ENCODE measurements around the gene EPHA4. TPM values are rescaled to one million over a fixed set of nuclear protein-coding genes. Genes with fewer than 3 reads are reported as not detected.

Gene EPHA4
- total and polyA plus RNA-seq, 2 of the 4 experiments (the other 2 are of a cell fraction): 36.9 to 132 TPM

GRCh38 chr2:221464971-221465370 lies 107.1 kb downstream of the EPHA4 start:
- H3K14ac ChIP-seq (replicated peaks; ENCODE audit: low read depth, low read length): no peak overlapping the region
- H3K27ac ChIP-seq (ENCODE audit: insufficient read depth, low read length): no peak overlapping the region
- no peak overlapping the region for H3K23ac ChIP-seq (ENCODE audit: low read depth, low read length)
- no peak overlapping the region for H3K4me3 ChIP-seq (ENCODE audit: insufficient read depth, low read depth, low read length)
- BruUV-seq (replicated peaks): no TSS peak
- no peak overlapping the region for H2BK5ac ChIP-seq (ENCODE audit: low read depth, low read length, poor library complexity, severe bottlenecking)
- H3K4ac ChIP-seq (ENCODE audit: low read depth, low read length): no peak overlapping the region
- ATAC-seq (ENCODE audit: low read depth): no peak
- POLR2A ChIA-PET (ENCODE audit: unreplicated experiment): no interaction called here
- TF ChIP-seq CEBPB (IDR thresholded peaks at IDR 0.05; ENCODE audit: low read depth, low read length): no peak
- no peak for TF ChIP-seq FOS (IDR thresholded peaks at IDR 0.05; ENCODE audit: low read depth, low read length)
- TF ChIP-seq ELK1 (IDR thresholded peaks at IDR 0.05; ENCODE audit: borderline replicate concordance, low read depth, low read length): no peak
- no peak for TF ChIP-seq BHLHE40 (IDR thresholded peaks at IDR 0.05; ENCODE audit: low read depth, low read length)
- TF ChIP-seq MXI1 (IDR thresholded peaks at IDR 0.05; ENCODE audit: borderline replicate concordance, low read depth, low read length): no peak
- no peak for TF ChIP-seq RCOR1 (IDR thresholded peaks at IDR 0.05; ENCODE audit: insufficient replicate concordance, low read length)
- no peak for TF ChIP-seq CTCF (conservative IDR thresholded peaks at IDR 0.05; ENCODE audit: low read depth, low read length)
- TF ChIP-seq NFE2L2 (IDR thresholded peaks at IDR 0.05; ENCODE audit: low read depth, low read length): no peak
- TF ChIP-seq MAZ (IDR thresholded peaks at IDR 0.05; ENCODE audit: borderline replicate concordance, low read depth, low read length): no peak
- TF ChIP-seq RAD21 (IDR thresholded peaks at IDR 0.05; ENCODE audit: low read length): no peak
- TF ChIP-seq USF2 (IDR thresholded peaks at IDR 0.05; ENCODE audit: low read depth, low read length): no peak
- no peak for TF ChIP-seq MAFK (IDR thresholded peaks at IDR 0.05; ENCODE audit: low read depth, low read length)
- TF ChIP-seq RFX5 (IDR thresholded peaks at IDR 0.05; ENCODE audit: low read depth, low read length): no peak
- no peak for TF ChIP-seq SMC3 (IDR thresholded peaks at IDR 0.05; ENCODE audit: low read depth, low read length)
- no peak for TF ChIP-seq CHD1 (IDR thresholded peaks at IDR 0.05; ENCODE audit: low read depth, low read length)
- TF ChIP-seq POLR2A (IDR thresholded peaks at IDR 0.05; ENCODE audit: low read depth, low read length): no peak
- no peak overlapping the region for H4K8ac ChIP-seq (ENCODE audit: low read depth in 2 of 2, low read length in 2 of 2)
- no peak overlapping the region for H2AK5ac ChIP-seq (ENCODE audit: low read depth, low read length)
- dilution Hi-C loops (cut with HindIII; ENCODE audit: low sequenced_read_pairs, unreplicated experiment): no loop called here
- H3K9me3 ChIP-seq (ENCODE audit: control insufficient read depth, insufficient read depth, low read length): no peaks in the 10 kb centered on the region
- CTCF ChIA-PET: no interaction called here
- no peak overlapping the region for H2AFZ ChIP-seq (replicated peaks; ENCODE audit: low read length, poor library complexity)
- DNase-seq: no peak
- H3K9me1 ChIP-seq (ENCODE audit: insufficient read depth, low read length): no peaks in the 10 kb centered on the region
- no peak overlapping the region for H2BK15ac ChIP-seq (ENCODE audit: low read depth, low read length)
- H4K91ac ChIP-seq (ENCODE audit: insufficient read depth, low read depth, low read length): no peak overlapping the region
- H2BK120ac ChIP-seq (ENCODE audit: low read depth, low read length): no peak overlapping the region
- no peak overlapping the region for H3K18ac ChIP-seq (ENCODE audit: low read depth, low read length)
- H3K79me1 ChIP-seq (ENCODE audit: low read depth in 1 of 2, low read length in 2 of 2): peaks cover 0 to 7% of the 10 kb centered on the region in 2 experiments; a peak in 1 of 4 replicates
- H3K4me1 ChIP-seq (ENCODE audit: control insufficient read depth, insufficient read depth, low read length): no peaks in the 10 kb centered on the region
- no peak overlapping the region for H3K9ac ChIP-seq (ENCODE audit: low read depth, low read length)
- no peak overlapping the region for H4K5ac ChIP-seq (ENCODE audit: low read depth, low read length)
- H3K36me3 ChIP-seq (ENCODE audit: control insufficient read depth, insufficient read depth, low read length): peaks cover 1% of the 10 kb centered on the region; the same call in 1 of the 2 replicates
- no peak overlapping the region for H3K4me2 ChIP-seq (ENCODE audit: low read depth, low read length)
- in situ Hi-C loops (cut with MboI; ENCODE audit: low sequenced_read_pairs): no loop called here
- H2BK20ac ChIP-seq (ENCODE audit: low read depth, low read length): no peak overlapping the region
- no peaks in the 10 kb centered on the region for H4K20me1 ChIP-seq (ENCODE audit: insufficient read depth, low read length)
- WGBS, 2 experiments (ENCODE audit: extremely low coverage in 2 of 2, insufficient read length in 1 of 2): no CpG with 5 or more reads among the region's 2 CpGs
- H2AK9ac ChIP-seq (replicated peaks; ENCODE audit: low read depth, low read length, poor library complexity): no peak overlapping the region
- intact Hi-C loops (cut with micrococcal nuclease): loop anchor here (10.0 kb wide), 1 partner anchor 500 kb away; no protein-coding TSS in a partner anchor
- H3K56ac ChIP-seq (ENCODE audit: extremely low read depth, insufficient read depth, low read length): no peak overlapping the region
- H3K27me3 ChIP-seq (ENCODE audit: control insufficient read depth, insufficient read depth, low read length): no peaks in the 10 kb centered on the region
